D721Med (cell line): Measurements from ENCODE around the gene GHR.

Experiments used
- DNase-seq: peaks from one replicate; pipeline ENCODE4 v3.0.0; 2011; ENCODE audit warnings: low spot score; ENCODE audit not compliant: insufficient read length
- FAIRE-seq: peaks from 2 replicates; lab custom pipeline; 2011; peaks lifted over from hg19 to GRCh38; lab: Jason Lieb, UNC
- CTCF ChIP-seq: IDR thresholded peaks from 2 replicates; pipeline ENCODE4 v1.5.1; 2012; ENCODE audit warnings: mild to moderate bottlenecking, control low read depth; ENCODE audit not compliant: insufficient read depth; ENCODE audit errors: missing control alignments

Gene GHR

GRCh38 chr5:42490831-42491230, 67.6 kb downstream of the GHR start:
- DNase-seq (no peak), FAIRE-seq (no peak)
- TF ChIP-seq CTCF: no peak

GRCh38 chr5:42491699-42492098, 68.5 kb downstream of the GHR start:
- no peak for DNase-seq
- no peak for TF ChIP-seq CTCF
- FAIRE-seq: no peak

GRCh38 chr5:42492974-42493373, 69.7 kb downstream of the GHR start:
- DNase-seq (no peak), FAIRE-seq (no peak)
- no peak for TF ChIP-seq CTCF

- no peak for FAIRE-seq
- TF ChIP-seq CTCF: no peak
- no peak for DNase-seq
Measured at GRCh38 chr5:42494414-42494813, 71.2 kb downstream of the GHR start.

- TF ChIP-seq CTCF: no peak
- no peak for DNase-seq
- no peak for FAIRE-seq
Measured at GRCh38 chr5:42495914-42496313, 72.7 kb downstream of the GHR start.

GRCh38 chr5:42496397-42497156, 73.3 kb downstream of the GHR start:
- DNase-seq (no peak), FAIRE-seq (no peak)
- TF ChIP-seq CTCF: no peak

GRCh38 chr5:42498000-42498399, 74.8 kb downstream of the GHR start:
- DNase-seq (no peak), FAIRE-seq (no peak)
- TF ChIP-seq CTCF: no peak
